ENCODE measurements around the gene NAV1.
"Not testable (repeated sequence)": the region's sequence is repeated elsewhere in the genome, so short reads cannot be mapped to it uniquely, and the experiment has no call there.

NAV1 gene

DNA sequence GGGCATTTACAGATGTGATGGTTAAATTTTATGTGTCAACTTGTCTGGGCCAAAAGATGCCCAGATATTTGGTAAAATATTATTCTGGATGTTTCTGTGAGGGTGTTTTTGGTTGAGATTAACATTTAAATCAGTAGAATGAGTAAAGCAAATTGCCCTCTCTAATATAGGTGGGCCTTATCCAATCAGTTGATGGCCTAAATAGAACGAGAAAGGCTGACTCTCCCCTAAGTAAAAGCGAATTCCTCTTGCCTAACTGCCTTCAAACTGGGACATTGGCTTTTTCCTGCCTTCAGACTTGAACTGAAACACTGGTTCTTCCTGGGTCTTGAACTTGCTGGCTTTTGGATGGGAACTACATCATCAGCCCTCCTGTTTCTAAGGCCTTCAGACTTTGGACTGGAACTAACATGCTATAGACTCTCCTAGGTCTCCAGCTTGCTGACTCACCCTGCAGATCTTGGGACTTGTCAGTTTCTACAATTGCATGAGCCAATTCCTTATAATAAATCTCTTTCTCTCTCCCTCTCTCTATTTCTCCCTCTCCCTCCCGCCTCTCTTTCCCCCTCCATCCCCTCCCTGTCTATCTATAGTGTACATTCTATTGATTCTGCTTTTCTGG is 10.2 kb upstream of the NAV1 start:
- DNase-seq (ENCODE audit: low spot score) = no peak

DNA sequence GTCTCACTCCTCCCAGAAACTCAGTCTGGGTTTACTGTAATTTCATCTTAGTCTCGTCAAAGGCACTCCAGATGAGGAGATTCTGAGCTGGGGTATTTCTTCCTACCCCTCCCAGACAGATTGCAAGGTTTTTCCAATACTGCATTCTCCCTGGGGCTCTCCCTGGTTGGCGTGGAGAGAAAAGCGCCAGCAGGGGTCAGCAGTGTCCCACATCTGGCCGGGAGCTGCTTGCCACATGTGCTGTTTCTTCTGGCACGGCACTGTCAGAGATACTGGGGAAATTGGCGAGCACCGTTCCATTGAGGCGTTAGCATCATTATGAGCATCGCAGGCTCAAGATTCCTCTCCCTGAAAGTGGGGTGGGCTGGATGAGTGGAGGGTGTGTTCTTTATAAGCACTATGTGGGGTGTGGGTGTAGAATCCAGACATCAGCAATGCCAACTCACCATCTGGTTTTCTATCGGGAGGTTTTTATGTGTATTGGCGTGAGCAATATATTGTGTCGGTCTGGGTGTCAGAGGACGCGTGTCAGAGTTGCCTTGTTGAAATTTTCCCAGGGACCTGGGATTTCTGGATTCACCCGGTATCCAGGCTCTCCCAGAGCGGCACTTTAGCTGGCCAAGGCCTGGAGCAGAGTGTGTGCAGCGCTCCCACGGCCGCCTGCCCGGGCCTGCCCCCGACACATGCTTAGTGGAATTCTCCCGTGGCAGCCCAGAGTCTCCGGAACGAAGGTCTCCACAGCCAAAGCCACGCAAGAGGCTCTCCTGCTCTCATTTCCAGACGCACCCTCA is 8.0 kb upstream of the NAV1 start:
- no peak for DNase-seq (ENCODE audit: low spot score)

DNA sequence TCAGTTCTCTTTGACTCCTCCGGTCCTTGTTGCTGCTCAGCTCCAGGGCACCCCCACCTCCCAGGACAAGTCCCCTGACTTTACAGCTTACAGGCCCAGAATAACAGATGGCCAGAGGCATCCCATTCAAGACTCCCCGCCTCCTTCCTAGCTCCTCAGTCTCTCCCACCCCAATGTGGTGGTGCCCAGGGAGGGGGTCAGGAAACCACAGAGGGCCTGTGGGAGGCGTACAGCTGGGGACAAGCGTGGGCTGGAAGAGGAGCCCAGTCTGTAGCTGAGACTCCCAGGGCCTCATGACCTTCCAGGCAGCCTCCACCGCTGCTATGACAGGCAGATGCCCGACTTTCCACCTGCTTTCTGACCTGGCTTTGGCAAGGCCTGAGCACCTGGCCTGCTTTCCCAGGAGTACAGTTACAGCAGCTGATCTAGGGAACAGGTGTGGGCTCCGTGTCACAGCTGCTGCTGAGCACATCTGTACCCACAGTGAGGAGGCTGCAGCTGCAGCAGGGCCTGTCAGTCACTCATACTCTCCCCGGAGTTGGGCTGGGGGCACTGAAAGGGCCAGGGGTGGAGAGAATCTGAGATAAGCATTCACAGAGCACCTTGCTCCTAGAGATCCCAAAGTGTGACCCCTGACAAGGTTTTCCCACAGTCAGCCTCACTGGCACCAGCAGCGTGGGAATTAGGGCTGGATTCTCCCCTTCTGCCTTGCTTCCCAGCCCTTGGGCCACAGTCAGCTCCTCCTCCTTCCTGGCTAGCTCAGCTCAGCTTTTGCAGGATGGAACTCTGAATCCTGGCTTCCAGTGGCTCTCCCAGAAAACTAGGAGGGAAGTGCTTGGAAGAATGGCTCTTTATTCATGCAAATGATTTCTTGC is 7.1 kb upstream of the NAV1 start:
- DNase-seq (ENCODE audit: low spot score) = no peak

DNA sequence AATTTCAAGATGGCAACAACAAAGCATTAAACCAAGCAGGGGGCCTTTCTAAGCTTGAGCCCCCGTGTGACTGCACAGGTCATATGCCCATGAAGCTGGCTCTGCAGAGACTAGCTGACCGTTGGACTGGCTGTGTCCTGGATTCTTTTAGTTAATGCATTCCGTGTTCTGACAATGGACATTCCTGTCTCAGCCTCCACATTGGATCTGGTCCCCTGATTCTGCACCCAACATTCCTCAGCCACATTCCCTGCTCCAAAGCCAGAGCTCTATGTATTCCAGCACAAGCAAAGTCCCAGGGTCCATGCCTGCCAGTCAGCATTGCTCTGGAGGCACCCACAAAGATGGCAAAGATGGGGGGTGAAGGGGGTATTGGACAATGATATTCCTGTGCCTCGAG is 5.1 kb upstream of the NAV1 start:
- DNase-seq (ENCODE audit: low spot score) = no peak

DNA sequence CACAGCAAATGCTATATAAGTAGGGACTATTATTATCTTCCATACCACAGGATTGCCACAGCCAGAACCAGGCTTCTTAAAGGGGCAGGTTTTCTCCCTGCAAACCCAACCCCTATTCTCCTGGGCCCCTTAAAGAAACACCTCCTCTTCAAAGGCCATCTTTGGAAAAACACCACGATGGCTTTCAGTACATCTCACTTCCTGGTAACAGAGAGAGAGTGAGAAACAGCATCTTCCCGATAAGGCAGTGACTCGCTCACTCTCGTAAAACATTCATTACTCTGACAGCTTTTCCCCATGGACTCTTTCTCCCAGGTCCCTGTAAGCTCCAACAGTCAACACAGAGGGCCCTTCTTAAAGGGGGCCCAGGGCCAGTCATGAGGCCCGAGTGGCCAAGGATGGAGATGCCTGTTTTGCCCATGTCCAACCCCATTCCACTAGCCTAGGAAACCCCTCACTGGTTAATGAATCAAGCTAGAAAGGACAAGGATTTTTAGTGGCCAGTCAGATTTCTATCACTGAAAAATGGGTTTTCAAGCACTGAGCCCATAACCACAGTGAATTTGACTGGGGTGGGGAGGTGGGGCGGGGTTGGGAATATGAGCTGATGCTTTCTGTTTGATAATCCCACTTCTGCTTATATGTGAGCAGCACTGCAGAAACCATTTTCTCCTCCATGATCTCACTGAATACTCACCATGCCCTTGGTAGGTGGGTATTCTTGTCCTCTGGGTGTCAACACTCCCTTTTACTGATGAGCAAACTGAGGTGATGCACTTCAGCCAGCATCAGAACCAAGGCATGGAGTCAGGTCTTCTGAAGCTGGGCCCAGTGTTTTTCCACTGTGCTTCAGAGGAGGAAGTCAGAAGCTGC is 3.6 kb upstream of the NAV1 start:
- no peak for DNase-seq (ENCODE audit: low spot score)

DNA sequence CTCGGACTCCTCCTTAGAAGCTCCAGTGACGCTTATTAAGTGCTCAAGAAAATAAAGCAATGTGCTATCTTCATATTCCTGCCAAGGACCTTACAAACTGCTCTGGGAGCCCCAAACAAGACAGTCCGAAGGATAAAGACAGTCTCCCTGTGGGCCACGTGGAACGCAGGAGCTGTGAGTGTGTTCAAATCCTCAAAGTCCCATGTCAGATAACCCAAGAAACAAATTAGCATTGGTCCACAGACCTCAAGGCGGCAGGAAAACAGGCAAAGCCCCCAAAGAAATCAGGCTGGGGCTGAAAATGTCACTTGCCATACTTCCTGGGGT is 3.0 kb upstream of the NAV1 start:
- no peak for DNase-seq (ENCODE audit: low spot score)

DNA sequence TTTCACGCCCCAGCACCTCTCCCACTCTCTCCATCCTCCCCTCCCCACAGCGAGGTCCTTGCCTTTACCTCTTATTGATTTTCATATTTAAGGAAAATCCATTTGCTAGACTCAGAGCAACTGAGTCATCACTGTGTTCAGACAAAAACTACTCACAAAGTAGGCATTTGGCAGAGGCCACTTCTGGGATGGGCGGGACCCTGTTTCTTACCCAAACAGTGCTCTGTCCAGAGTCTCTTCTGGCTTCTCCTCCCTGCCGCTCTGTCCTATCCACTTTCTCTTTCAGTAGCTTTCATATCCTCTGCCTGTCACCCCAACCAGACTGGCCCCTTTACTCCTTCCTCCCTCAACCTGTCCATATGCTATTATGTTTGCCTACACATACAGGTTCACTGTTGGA is 2.4 kb upstream of the NAV1 start:
- no peak for DNase-seq (ENCODE audit: low spot score)

DNA sequence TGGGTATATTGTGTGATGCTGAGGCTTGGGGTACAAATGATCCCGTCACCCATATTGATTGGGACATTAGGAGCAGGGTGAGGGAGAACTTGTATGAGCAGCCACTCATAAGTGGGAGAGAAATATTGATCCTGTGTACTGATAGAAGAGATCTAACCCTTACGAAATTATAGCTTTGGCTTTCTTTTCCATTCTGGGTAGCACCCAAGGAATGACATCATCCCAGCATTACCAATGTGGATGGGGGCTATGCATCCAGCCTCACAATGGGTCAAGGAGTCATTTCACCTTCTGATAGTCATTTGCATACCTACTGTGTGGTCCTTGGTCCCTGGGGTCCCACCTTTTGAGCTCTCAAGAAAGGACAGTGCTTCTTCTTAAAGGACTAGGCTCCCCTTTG is 1.9 kb upstream of the NAV1 start:
- DNase-seq (ENCODE audit: low spot score) = no peak

DNA sequence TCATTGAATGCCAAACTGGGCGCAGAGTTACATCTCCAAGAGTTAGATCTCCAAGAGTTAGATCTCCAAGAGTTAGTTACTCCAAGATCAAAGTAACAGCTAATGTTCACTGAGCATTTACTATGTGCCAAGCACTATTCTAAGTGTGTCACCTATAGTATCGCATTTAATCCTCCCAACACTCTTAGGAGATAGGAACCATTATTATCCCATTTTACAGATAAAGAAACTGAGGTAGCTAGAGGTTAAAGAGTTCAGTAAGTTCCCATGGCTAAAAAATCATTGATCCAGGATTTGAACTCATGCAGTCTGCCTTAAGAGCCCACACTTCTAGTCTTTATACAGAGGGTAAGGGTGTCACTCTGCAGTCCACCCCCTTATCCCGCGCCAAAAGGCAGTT is 1.5 kb upstream of the NAV1 start:
- DNase-seq (ENCODE audit: low spot score) = no peak

DNA sequence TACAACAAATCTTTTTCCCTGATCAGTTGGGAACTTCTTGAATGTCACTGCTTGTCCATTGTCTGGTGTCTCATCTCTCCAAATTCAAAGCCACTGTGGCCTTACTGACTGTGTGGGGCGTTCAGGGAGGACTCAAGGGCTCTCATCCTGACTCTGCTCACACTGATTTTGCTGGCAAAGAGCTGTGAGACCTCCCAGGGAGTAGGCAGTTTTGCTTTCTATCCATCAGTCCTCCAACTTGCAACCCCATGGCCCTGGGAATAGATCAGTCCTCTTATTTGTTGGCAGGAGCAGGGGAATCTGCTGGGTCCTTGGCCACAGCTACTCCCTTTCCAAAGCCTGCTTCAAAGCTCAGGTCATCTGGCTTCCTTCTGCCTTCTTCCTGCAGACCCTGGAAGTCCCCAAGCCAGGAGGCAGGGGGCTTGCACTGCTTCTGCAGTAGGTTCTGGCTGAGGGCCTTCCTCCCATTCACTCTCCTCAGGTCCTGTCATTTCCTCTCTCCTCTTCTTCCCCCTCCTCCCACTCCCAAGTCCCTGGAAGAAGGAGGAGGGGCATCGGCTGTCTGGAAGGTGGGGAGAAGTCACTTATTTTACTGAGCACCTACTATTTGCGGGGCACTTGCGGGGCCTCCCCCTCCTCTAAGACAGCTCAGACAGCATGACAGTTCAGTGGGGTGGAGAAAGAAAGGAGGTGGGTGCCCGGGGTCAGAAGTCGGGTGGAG is 876 bp upstream of the NAV1 start:
- DNase-seq (ENCODE audit: low spot score) = no peak

DNA sequence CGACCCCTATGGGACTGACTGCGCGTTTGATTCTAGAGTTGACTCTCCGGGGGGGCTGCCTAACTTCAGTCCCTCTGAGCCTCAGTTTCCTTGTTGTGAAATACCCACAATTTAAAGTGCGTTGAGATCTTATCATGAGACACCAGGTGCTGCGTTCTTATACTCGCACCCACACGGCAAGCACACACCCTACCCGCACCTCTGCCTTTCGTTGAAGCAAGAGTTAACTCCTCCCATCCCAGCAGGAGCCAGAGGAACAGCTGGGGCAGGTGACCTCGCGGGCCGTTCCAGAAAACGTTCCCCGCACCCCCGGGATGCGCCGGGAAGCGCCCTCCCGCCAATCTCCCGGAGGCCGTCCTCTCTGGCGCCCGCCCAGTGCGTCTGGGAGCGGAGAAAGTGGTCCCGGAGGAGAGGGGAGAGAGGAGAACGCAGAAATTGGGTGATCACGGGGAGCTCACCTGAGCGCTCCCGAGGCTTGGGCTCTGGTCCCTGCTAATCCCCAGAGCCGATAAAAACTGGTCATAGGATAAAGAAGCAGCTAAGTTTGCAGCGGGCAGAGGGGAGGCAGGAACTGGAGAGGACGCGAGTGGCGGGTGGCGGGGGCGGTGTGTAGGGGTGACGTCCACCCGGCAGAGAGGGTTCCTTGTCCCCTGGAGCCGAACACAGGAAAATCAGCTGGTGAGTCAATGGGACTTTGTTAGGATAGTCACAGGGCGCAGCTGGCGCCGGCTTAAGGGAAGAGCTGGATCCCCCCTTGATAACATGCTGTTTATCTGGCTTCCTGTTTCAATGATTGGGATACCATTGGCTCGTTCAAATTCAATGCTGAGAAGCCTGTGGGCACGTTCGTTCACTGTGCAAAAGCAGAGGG is 869 bp downstream of the NAV1 start:
- DNase-seq (ENCODE audit: low spot score) = no peak

DNA sequence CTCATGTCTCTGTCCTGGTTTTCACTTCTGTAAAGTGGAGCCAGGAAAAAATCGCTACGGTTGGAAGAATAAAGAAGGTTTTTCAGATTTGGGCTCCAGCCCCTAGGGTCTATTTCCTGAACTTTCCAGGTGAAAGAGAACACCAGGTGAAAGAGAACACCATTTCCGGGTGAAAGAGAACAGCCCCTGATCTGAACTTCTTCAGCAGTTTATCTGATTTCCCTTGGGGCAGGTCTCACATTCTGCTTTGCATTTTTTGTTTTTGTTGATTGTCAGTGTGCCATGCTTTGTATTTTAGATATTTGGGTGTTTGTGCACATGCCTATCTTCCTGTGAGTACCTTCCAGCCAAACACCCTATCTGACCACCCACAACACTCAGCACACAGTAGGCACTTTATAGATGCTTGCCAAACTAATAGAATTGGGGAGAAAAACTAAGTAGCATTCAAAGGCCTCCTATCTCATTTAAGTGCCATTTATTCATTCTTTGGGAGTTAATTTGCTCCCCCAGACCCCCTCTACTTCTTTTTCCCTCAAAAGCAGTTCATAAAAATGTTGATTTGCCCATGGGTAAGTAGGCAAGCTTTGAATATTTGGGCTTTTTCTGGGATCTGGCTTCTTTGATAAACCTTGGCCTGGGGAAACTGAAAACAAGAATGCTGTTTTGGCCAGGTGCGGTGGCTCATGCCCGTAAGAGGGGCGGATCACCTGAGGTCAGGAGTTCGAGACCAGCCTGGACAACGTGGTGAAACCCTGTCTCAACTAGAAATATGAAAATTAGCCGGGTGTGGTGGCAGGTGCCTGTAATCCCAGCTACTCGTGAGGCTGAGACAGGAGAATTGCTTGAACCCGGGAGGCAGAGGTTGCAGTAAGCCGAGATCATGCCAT is 2.2 kb downstream of the NAV1 start:
- DNase-seq (ENCODE audit: low spot score) = no peak

DNA sequence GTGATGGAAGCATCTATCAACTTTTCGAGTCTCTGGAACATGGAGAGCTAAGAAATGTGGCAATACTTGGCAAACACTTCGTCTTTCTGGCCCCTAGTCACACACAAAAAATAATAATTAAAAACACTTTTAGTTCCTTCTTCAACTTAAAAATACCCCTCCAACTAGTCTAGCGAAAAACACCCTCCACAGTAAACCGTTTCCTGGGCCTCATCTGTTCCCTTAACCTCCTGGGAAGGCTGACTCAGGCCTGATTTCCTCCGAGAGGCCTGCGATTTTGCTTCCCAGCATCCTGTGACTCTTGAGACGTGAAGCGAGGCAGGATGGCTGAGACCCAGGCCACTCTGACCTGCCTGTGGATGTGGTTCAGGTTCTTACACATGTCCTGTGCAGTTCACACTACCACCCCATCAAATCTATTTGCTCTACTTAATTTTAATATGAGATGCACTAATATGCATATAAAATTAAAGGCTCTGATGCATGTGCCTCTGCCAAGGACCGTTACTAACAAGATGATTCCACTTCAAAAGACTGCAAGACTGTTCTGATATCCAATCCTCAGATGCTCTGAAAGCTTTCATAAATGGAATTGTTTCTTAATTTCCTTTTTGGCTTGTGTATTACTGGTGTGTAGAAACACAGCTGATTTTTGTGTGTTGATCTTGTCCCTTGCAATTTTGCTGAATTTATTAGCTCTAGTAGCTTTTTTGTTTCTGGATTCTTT is 3.5 kb downstream of the NAV1 start:
- DNase-seq (ENCODE audit: low spot score) = no peak

DNA sequence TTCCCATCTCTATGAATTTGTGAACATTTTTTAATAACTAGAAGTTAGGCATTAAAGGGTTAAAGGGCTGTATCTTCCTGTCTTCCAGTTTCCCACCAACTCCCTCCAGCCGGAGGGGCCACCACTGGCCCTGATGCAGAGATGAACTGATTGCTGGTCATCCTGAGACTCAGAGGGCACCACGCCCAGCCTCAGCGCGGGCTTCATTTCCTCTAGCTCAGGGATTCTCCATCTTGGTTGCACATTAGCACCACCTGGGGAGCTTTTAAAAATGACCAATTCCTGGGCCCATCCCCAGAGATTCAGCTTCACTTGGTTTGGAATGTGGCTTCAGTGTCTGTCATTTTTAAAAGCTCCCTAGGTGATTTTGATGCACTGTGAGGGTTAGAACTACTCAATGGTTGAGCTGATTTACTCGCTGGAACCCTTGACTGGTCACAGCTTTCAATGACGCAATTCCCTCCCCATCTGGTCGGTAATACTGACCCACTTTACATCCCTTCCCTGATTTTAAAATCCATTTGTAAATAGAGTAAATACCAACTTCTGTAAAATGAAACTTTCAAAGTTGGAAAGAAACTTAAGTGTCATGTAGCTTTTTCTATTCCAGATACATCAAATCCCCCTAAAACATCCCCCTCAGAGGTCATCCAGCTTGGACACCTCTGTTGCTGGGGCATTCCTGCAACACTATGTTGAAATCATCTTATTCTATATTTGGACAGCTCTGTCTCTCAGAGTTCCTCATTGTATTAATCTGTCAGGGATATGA is 5.1 kb downstream of the NAV1 start:
- DNase-seq (ENCODE audit: low spot score) = no peak

DNA sequence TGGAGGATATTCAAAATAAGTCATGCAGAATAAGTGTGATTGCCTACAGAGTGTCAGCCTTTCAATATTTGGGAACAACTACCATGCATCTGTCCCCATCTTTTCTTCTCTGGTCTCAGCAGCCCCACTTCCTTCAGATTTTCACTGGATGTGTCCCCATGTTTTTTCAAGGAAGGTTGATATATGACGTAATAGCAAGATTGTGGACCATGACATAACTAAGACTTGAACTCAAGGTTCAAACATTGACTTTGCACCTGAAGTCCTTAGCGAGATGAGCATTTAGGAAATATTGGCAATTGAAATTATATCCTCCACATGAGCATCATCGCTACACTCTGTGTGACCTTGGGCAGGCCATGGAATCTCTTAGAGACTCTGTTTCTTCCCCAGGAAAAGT is 5.8 kb downstream of the NAV1 start:
- no peak for DNase-seq (ENCODE audit: low spot score)

DNA sequence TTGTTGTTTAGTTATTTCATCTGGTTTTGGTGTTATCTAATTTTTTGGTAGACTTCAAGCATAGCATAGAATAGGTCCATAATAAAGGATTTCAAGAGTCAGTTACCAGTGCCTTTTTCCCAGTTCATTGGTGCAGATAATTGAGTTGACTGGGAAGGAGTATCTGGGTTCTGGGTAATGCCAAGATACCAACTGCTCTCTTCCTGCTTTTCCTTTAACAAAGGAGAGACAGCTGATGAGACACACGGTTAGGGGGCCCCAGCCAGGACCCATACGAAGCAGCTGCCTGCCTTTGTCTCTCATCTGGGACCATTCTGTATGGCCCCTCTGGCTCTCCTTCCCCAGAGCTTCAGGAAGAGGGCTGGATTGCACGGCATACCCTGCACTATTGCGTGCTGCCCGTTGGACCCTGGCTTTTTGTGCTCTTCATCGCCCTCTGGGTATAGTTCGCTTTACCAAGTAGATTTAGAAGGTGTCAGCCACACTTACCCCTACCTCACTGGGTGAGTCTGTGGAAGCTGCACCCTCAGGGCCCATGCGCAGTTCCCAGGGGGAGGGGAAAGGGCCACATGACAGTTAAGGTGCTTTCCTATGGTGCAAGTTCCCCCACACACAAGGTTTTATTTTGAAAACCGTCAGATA is 7.0 kb downstream of the NAV1 start:
- DNase-seq (ENCODE audit: low spot score) = no peak

DNA sequence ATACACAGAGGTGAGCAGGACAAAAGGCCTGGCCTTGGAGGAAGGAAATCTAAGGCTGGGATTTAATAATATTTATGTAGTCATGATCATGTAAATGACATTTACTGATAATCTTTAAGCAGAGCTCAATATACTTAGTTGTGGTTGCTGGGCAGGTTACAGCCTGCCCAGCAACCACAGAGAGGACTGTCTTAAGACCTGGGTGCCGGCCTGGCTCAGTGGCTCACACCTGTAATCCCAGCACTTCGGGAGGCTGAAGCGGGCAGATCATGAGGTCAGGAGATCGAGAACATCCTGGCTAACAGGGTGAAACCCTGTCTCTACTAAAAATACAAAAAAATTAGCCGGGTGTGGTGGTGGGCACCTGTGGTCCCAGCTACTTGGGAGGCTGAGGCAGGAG is 10.6 kb downstream of the NAV1 start:
- DNase-seq (ENCODE audit: low spot score) = not testable (repeated sequence)

DNA sequence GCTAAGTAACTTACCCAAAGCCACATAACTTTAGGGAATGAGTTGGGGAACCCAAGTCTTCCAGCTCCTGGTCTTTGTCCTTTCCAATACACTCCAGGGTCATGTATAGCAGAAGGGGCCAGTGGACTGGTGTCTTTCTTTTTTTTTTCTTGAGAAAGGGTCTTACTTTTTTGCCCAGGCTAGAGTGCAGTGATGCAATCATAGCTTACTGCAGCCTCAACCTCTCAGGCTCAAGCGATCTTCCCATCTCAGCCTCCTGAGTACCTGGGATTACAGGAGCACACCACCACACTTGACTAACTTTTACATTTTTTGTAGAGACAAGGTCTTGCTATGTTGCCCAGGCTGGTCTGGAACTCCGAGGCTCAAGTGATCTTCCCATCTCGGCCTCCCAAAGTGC is 12.2 kb downstream of the NAV1 start:
- DNase-seq (ENCODE audit: low spot score) = no peak

Data from CD4-positive, alpha-beta T cell treated with Interleukin-15 for 4 hours (primary cell).